DMS 273 (cell line): ENCODE results near the gene ASTN1.

ENCODE experiments used
- DNase-seq: peaks from one replicate; lab custom pipeline; 2025; ENCODE audit not compliant: unreplicated experiment; lab: John Stamatoyannopoulos, UW

Gene ASTN1

DNA sequence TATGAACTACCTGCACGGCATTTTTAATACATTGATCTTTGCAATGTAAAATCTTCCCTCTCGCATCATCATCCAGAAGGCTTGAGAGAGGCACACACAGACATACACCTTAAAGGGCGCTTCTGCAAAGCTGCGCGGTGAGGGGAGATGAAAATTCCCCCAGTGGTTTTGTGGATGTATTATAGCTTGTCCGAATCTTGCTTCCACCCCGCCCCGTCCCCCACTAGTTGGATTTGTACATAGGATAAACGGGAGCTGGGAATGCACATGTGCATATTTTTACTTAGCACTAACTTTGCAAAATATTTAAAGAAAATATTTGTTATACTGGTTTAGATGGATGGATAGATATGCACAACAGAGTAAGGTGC is 542 bp upstream of the ASTN1 start:
- no peak for DNase-seq

DNA sequence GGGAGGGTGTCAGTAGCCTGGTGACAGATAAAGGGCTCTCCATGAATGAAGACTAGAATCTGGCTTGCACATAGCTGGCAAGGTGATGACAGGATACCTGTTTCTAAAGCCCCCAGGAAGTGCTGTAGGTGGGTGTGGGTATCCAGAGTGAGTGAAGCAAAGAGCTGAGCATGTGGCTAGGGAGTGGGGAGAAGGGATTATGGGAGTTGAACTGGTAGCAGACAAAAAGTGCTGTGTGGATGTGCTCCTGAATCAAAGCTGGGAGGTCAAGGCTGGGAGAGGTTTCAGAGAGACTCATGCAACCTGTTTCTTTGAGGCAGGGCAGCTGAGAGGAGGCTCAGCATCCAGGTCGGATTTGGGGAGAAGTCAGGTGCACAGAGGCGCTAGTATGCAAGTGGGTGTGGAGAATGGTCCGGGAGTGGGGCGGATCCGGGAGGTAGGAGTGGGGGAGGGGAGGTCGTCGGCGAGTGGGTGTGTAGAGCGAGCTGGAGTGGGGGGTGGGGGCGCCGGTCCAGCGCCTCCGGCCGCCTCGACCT is 600 bp downstream of the ASTN1 start:
- DNase-seq, result no peak

DNA sequence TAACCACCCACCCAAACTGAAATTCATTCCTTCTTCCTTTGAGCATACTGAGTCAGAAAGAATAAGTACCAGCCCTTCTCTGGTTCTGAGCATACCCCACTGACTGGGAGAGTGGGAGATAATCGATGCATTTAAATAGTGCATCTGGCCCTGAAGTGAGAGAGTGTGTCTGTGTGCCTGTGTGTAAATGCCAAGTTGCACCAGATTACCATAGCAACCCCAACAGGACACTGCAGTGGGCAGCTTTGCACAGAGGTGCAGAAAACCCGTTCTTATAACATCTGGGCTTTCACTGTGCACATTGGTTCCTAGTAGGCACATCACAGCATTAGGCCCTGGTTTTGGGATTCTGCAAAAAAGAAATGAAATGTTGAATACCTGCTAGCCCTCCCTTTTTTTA is 2.3 kb downstream of the ASTN1 start:
- no peak for DNase-seq

DNA sequence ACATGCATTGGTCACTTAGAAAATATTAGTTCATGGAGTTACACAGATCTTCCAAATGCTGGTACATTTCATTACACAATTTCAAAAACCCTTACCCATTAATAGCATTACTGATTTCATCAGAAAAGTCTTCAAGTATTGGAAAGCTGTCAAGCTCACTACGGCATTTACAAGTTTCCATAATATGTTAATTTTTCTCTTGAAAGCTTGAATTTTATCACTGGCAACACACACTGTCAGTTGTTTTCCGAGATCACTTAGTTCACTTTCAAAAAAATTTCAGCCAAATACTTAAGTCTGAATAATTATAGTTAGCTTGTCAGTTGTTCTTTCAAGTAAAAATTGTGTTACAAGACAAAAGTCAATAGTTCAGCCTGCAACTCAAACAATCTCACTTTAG is 18.0 kb downstream of the ASTN1 start:
- no peak for DNase-seq

DNA sequence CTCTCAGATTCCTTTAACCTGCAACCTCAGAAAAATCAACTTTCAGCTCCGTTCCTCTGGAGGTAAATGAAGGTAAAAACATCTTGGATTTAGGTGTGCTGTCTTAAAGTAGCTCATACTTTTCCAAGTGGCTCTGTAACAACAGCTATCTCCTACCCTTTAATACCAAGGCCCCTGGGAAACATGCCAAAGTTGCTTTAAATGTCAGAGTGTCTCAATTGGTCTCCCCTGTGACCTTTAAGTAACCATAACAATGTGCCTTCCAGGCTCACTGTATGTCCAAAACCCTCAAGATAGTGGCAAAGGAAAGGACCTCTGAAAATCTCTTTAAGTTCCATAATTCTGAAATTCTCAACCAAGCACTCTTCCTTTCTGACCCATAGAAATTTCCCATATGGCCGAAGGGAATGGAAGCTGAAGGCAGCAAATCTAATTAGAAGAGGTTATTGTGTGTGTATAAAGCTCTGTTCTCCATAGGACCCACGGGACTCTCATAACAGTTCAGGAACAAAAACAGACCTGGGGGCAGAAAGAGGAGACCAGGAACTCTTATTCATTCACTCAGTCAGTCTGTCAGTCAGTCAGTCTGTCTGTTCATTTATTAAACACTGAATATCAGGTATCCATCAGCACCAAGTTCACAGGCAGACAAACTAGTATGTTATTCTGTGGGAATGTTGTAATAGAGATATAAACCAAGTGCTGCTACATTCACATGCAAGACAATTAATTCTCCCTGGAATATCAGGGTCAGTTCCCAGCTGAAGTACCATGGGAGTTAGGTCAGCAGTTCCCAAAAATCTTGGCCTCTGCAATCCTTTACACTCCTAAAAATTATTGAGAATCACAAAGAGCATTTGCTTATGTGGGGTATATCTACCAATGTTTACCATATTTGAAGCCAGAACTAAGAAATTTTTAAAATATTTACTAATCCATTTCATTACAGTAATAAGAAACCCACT is 19.1 kb downstream of the ASTN1 start:
- DNase-seq, result no peak

DNA sequence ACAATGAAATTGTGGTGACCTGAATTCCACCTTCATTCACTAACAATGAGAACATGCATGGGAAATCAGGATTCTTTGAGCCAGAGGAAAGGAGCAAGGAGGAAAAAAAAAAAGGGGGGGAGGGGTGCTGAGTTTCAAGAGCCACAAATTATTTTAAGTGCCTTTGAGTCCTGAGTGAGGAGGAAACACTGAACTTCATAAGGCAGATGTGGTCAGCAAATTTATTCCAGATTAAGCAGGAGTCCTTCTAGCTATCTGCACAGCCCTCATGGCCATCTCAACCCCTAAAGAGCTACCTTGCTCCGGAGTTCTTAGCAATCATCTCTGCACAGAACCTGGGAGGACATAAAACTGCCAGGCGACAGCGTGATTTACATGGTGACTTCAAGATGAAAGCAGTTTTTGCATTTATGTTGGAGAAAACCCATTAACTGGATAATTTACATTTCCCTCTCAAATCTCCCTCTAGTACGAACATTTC is 21.7 kb downstream of the ASTN1 start:
- DNase-seq, result no peak

DNA sequence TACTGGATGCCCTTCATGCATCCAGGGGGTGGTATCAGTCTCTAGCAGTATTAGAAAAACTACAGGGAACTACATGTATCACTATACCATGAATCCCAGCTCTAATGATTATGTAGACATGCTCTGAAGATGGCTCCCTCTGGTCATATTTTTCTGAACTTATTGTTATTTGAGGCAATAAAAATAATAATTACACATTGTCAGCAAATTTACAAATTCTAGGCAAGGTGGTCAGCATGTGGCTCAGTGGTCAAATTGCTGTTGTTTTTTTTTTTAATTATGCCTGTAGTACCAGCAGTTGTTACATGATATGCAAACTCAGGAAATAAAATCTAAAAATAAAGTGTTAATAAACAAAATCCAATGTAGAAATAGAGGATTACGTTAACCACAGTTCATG is 22.5 kb downstream of the ASTN1 start:
- DNase-seq, result no peak

DNA sequence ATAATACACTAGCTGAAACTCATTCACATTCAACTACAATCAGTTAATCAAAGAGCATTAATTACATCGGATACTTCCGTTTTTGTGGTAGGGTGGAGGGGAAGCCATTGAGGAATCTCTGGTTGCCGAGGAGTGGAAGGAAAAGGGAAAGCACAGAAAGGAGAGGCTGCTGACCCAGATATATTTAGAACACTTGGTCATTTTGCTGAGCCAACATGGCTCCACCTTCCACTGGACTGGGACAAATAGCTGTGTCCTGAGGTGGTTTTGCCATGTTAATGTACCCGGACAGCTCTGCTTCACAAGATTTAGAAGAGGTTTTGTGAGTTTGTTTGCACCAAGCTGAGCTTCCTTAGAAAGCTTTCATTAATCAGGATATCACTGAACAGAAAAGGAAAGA is 26.2 kb downstream of the ASTN1 start:
- DNase-seq, result no peak

DNA sequence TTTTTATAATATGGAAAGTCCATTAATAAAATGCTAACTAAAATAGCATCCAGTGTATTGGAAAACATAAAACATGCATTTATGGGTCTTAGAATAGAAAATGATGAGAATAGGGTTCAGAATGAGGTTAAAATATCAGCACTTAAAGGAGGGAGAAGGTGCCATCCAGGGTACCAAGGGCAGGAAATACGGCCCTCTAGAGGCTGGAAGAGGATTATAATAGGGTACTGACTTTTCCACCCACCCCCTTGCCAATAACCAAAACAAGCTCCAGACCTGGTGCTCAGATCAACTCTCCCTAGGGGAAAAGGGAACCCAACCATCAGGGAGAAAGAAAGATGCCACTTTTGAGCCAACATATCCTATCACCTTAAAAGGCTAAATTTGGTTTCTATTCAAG is 26.7 kb downstream of the ASTN1 start:
- no peak for DNase-seq

DNA sequence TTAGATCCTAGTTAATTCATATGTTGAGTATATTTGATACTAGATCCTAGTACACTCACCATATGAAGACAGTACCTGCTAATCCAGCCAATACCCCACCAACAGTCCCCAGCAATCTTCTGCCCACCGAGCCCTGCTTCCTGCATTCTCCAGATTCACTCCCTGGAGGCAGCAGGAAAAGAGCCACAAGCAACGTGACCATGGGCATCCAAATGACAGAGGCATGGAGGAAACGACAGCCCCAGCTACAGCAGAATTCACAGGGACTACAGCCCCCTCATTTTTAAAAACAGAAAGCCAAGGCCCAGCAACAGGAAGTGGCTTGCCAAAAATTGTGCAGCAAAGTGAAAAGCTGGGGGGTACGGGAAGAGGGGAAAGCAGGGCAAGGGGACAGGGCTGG is 29.3 kb downstream of the ASTN1 start:
- DNase-seq, result no peak

DNA sequence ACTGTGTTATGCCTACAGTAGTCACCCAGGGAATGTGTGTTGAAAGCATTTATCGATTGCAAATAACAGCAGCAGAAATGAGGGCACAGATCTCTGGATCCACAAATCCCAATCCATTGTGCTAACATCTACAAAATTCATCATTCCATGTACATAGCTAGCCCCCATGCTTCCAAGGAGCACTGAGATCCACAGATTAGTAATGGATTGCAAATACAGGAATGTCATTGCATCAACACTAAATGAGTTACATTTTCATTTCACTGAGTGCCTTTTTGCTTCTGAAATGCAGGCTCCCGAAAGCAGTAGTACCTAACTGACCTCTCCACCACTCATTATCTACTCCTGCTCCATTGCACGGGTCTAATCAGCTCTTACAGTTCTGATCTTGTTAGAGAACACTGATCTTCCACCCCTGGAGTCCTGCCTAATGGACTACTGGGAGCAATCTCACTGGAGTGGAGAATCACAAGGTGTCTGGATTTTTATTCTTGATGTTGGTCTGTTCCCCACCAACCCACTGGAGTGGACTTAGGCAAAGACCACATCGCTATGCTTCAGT is 30.5 kb downstream of the ASTN1 start:
- DNase-seq, result no peak

DNA sequence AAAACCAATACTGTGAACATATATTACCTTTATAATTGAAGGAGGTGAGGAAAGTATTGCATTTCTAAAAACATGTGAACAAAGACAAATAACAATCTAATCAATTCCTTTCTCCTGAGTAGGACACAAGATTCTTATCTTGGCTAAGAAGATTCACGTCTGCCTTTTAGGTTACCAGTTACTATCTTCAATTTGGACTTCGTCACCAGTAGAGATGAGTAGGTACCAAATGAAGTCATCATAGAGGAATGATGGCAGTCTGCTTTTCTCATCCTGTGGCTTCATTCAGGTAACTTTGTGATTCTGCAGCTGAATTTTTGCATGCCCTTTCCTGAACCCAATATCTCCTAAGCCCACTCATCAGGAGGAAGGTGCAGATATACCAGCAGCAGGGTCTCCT is 32.4 kb downstream of the ASTN1 start:
- no peak for DNase-seq

DNA sequence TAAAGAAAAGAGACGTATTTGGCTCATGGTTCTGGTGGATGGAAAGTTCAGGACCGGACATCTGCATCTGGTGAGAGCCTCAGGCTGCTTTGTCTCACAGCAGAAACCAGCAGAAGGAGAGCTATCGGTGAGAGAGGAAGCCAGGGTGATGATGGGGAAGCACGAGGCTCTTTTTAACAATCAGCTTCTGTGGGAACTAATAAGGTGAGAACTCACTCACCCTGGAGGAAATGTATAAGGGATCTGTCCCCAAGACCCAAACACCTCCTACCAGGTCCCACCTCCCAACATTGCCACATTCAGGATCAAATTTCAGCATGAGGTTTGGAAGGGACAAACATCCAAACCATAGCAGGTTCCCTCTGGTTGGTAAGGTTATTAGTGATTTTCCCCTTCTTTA is 32.8 kb downstream of the ASTN1 start:
- DNase-seq, result no peak

DNA sequence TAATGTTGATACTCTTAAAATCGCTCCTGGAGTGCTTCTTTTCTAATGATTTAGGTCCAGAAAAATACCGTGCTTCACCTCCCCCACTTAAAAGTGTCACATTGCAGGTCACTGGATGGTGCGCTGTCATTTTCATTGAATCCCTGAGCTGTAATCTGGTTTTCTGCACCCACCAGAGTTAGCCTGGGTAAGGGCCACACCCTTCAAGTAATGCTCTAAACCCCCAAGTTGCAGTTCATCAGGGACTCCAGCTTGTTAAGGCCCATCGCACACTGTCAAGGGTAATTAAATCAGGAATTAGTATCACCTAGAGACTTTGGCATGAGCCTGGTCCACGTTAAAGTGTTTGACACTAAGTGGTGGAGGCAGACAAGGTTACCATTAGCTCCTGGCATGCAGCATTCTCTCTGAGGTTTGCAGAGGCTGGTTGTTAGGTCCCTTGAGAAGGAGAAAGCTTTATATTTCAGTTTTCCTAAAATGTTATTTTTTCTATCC is 34.0 kb downstream of the ASTN1 start:
- DNase-seq, result no peak

DNA sequence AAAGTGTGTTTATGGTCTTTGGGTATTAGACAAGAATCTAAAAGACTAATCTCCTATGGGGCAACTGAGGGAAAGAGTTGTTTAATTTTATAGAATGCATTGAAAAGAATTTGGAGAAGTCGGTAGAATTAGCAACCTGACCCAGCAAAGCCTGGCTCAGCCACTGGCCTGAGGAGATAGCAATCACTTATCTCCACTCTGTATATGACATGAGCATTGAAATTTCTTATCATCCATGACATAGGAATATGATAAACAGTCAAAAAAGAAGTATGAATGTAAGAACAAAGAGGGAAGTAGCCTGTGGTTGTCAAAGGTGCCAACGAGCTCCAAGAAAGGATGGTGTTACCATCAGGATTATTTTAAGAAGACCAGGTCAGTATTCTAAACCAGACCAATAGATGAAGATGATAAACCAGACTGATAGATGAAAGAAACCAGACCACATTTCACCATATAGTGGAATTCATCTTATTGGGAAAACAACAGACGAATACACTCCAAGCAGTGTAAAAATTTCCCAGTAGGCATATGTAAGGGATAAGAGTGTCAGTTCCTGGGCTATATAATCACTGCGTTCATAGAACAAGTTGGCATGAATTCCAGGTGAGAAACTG is 35.7 kb downstream of the ASTN1 start:
- DNase-seq, result no peak

DNA sequence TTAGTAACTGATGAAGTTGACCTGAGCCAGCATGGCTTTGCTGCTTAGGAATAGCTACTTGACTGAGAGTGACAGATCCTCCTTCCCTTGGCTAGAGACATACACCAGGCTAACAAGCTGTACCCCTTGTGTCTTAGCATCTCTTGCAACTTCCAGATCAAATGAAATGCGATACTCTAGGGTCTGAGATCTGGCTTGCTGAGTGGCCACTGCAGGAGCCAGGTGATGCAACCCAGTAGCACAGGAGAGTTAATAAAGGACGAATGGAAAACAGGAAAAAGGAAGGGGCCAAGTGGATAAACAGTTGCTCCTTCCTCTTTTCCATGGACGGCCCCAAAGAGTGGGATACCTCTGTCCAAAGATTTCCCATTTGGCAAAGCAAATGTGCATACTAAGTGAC is 38.2 kb downstream of the ASTN1 start:
- no peak for DNase-seq

DNA sequence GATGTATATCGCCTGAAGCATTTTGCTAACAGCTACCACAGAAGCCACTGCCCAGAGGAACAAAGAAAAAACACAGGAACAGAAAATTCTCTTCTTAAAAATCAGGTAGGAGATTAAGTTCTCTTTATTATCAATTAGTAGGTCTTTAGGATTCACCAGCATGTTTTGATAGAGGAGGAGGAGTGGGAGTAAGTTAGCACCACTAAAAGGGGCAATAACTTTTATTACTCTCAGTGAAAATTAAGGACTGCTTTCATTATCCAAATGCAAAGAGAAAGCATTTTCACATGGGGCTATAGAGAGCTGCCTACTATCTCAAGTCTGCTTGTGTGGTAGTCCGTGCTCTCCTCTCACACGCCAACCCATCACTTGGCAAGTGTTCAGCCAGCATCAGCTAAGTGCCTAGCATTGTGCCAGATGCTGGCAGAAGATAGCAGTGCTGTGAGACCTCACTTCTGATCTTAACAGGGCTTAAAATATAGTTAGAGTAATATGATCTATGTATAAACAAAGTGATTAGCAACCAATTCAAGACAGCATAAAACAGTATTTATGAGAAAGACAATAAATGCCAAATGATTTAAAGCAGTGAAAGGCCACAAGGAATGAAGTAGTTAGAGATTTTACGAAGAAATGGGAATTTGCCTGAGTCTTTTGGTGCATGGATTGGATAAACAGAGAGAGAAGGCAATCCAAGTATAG is 39.8 kb downstream of the ASTN1 start:
- DNase-seq, result no peak

DNA sequence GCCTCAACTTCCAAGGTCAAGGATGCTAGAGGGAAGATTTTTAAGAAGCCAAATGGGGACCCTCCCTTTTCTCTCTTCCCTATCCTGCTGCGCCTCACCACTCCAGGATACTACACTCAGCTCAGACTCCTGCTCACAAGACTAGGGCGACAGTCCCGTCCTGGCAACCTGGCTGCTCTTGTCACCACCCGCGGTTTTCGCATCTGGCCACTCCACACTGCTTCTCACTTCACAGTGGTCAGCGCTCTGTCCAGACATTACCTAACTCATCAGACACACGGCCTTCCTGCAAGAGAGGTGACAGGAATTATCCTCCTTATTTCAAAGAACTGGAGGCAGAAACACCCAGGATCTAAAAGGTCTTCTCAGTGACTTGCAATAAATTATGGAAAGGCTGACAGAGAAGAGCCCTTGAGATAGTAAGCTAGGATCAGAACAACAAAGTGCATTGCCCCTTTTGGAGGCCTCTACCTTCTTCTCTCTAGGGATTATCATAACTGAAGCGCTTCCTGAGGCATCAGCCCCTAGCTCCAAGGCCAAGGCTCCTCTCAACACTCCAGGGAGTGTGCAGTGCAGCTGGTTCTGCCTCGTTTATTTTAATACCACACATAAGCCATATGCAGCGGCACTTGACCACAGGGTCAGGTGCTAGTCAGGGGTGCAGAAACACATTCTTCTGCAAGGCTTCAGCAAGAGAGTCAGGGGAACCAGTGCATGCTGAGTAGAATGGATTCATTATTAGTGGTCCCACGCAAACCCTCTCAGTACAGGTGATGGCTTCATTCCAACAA is 41.9 kb downstream of the ASTN1 start:
- DNase-seq, result no peak

DNA sequence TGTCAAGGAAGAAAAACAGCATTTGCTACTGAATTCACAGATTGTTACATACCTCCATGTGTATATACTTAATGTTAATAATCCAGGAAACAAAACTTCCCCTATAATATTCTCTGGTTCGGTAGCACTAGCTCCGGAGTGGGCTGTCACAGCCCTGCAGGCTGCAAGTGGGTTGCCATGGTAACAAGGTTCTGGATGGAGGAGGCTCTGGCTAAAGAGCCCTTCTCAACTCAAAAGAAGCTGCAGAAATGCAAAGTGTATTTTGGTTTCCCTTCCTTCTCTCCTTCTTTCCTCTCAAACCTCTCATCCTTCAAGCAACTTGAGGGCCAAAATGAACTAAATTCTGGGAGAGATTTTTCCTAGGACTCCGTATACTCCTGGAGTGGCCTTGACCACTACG is 45.2 kb downstream of the ASTN1 start:
- DNase-seq, result peak; percentile 16

DNA sequence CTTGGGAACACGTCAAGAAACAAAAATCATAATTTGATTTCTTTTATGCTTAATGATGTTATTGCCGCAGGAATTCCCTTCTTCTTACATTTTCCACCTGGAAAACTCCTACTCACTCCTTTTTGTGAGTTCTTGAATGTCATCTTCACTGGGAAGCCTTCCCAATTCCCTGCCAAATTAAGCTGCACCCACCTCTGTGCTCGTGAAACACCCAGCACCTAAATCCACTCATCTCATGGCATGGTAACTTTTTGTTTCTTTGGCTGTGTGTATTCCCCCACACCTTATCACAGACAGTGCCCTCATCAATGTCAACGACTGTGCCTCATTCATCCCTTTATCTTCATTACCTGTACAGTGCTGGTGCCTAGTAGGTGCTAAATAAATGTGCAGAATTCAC is 45.6 kb downstream of the ASTN1 start:
- no peak for DNase-seq
